ENCODE data around the gene SOS1. TPM values are rescaled to one million over a fixed set of nuclear protein-coding genes. Genes with fewer than 3 reads are reported as not detected.

The SOS1 gene
- total RNA-seq, 4 donors from 2014 or later, result 23.1 to 70.8 (median 31.6) TPM

DNA sequence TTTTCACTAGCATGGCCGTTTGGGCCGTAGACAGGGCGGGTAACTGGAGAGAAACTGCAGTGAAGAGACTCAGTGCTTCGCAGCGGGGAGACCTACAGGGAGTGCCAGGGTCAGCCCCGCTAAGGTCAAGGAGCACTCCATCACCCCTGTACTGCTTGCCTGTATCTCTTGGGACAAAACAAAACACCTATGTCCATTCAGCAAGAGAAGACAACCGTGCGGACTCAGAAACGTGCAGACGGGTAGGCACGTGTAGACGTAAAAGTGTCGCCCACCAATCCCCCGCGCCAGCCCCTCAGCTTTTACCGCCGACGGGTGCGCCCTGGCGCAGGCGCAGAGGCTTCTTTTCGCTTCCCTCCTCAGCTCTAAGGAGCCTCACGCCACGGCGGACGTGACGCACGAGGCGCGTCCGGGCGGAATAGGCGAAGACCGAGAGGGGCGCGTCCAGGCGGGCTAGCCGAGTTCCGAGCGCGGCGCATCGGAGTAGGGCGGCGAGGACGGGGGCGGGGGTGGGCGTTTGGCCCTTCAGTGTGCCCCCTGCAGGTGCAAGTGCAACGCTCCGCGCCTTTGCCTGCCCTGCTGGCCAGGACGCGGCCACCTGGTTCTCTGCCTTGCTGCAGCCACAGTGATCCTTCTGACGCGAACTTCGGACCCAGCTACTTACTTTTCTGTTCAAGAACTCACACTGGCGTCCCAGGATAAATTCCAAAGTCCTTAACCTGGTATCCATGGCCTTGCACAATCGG lies 3.3 kb upstream of the SOS1 start:
- TF ChIP-seq, protein P1, sequence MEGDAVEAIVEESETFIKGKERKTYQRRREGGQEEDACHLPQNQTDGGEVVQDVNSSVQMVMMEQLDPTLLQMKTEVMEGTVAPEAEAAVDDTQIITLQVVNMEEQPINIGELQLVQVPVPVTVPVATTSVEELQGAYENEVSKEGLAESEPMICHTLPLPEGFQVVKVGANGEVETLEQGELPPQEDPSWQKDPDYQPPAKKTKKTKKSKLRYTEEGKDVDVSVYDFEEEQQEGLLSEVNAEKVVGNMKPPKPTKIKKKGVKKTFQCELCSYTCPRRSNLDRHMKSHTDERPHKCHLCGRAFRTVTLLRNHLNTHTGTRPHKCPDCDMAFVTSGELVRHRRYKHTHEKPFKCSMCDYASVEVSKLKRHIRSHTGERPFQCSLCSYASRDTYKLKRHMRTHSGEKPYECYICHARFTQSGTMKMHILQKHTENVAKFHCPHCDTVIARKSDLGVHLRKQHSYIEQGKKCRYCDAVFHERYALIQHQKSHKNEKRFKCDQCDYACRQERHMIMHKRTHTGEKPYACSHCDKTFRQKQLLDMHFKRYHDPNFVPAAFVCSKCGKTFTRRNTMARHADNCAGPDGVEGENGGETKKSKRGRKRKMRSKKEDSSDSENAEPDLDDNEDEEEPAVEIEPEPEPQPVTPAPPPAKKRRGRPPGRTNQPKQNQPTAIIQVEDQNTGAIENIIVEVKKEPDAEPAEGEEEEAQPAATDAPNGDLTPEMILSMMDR (IDR thresholded peaks at IDR 0.05), result no peak
- ATAC-seq (ENCODE audit: low FRiP score) (peak; percentile 82), DNase-seq (ENCODE audit: low spot score) (peak; percentile 63)

DNA sequence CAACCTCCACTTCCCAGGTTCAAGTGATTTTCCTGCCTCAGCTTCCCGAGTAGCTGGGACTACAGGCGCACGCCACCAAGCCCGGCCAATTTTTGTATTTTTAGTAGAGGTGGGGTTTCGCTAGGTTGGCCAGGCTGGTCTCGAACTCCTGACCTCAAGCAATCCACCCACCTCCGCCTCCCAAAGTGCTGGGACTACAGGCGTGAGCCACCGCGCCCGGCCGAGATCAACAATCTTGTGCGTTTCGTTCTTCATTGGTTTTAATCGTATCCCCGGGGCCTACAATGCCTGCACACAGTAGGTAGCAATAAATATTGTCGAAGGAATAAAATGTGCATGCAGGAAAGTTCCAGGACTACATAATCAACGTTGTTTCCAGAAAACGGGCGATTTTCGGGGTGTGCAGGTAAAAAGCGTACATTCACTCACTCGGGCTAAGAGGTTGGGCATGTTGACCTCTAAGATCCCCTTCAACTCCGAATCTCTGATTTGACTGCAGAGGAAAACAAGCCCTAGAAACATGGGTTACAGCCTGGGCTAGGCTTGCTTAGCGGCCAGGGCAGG lies 2.7 kb upstream of the SOS1 start:
- TF ChIP-seq, protein P1 (IDR thresholded peaks at IDR 0.05), result no peak
- no peak for DNase-seq (ENCODE audit: low spot score)
- ATAC-seq (ENCODE audit: low FRiP score), result no peak

DNA sequence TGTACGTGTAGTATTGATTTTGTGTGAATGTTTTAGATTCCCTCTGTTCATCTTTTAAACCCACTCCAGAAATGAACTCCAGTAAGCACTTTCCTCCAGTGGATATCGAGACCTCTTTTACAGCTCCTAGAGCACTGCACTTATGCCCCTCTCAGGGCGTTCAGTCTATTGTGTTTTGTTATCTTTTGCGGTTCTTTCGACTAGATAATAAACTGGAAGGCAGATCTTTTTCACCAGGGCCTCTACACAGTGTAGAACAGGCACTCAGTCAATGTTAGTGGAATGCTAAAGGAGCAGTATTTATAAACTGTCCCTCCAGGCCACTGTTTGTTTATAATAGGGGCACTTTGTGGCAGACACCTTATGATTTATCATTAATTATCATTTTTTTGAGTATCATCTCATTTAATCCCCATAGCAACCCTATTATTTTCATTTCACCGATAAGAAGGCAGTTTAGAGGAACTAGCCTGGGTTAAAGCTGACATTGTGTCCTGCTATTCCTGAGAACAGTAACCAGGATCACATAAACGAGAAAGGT lies 742 bp upstream of the SOS1 start:
- TF ChIP-seq, protein P1 (IDR thresholded peaks at IDR 0.05), result no peak
- DNase-seq (ENCODE audit: low spot score) (no peak), ATAC-seq (ENCODE audit: low FRiP score) (no peak)

DNA sequence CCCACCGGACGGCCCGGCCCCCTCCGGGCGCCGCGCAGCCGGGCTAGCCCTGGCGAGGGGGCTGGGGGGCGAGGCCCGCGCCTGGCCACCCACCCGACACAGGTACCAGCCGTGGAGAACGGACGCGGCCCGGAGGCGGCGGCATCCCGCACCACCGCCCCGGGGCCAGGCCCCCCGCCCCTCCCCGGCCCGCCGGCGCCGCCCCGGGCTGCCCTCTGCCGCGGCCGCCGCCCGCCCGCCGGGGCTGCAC lies 405 bp downstream of the SOS1 start:
- TF ChIP-seq, protein P1 (IDR thresholded peaks at IDR 0.05), result no peak
- no peak for DNase-seq (ENCODE audit: low spot score)
- no peak for ATAC-seq (ENCODE audit: low FRiP score)

DNA sequence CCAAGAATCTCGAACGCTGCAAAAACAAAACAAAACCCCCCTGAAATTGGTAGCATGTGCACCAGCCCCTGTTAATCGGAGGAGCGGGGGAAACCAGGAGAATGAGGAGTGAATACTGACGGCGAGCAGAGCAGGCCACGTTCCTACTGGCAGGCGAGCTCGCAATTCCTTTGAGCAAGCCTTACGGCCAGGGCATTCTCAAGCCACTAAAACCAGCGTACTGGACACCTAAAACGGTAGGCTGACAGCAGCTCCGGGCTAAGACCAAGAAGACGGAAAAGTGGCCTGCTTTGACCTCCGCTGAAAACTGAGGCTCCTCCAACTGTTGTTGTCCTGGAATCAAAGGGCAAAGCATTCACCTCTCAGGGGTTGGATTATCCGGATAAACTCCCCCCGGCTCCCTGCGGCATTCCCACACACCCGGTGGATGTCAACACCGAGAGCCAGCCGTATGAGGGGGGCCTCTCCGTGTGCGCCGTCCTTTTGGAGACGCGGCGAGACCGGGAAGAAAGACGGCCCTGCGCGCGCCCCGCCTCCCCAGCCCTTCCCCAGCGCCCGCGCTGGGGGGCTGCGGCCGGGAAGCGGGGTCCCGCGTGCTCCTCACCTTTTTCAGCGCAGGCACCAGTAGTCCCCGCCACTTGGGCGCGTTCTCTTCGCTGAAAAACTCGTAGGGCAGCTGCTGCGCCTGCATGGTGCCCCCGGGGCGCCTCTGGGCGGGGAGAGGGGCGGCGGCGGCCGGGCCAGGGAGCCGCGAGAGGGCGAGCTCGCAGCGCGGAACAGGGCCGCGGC lies 925 bp downstream of the SOS1 start:
- peak; percentile 64 for ATAC-seq (ENCODE audit: low FRiP score)
- TF ChIP-seq, protein P1 (IDR thresholded peaks at IDR 0.05), result no peak
- no peak for DNase-seq (ENCODE audit: low spot score)

DNA sequence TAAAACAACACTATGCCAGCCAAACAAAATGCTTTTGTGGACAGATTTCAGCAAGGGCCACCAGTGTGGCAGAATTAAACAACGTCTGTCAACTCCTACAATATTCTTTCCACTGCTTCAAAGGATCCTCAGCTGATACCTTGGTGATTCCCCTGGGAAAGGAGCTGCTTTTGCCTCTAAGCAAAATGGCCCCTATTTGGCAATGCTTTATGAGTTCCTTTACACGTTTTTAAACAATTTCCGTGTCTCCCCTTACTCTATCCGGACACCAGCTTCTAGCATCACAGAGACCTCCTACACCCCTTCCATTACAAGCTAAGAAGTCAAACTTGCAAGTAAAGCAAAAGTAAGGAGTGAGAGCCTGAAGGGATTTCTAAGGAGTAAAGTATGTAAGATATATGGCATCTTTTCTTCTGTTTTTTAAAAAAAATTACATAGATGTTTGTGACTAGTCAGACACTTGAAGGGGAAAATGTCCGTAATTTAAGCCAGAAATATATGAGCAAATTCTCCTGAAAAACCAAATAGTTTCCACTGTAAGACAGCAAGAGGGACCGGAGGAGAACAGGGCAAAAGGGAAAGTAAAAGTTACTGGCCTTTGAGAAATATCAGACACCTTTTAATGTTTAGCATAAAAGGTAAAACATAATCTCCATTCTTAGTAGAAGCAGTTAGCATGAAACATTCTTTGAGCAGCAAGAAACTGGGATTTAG lies 1.9 kb downstream of the SOS1 start:
- TF ChIP-seq, protein P1 (IDR thresholded peaks at IDR 0.05), result no peak
- DNase-seq (ENCODE audit: low spot score), result no peak
- ATAC-seq (ENCODE audit: low FRiP score), result no peak
